GM21381 (cell line): Measurements from ENCODE around the gene PPFIA3.

ENCODE experiments used
- ATAC-seq: cut with Tn5 transposase; IDR thresholded peaks from one replicate; pipeline ENCODE4 v1.9.1; 2021; ENCODE audit warnings: mild to moderate bottlenecking, moderate library complexity; ENCODE audit not compliant: unreplicated experiment

PPFIA3 gene

GRCh38 chr19:49148784-49149651 is 29.7 kb downstream of the PPFIA3 start:
- no peak for ATAC-seq

GRCh38 chr19:49149652-49150105 is 30.3 kb downstream of the PPFIA3 start:
- ATAC-seq: no peak

GRCh38 chr19:49150106-49150943 is 31.0 kb downstream of the PPFIA3 start:
- no peak for ATAC-seq

DNA sequence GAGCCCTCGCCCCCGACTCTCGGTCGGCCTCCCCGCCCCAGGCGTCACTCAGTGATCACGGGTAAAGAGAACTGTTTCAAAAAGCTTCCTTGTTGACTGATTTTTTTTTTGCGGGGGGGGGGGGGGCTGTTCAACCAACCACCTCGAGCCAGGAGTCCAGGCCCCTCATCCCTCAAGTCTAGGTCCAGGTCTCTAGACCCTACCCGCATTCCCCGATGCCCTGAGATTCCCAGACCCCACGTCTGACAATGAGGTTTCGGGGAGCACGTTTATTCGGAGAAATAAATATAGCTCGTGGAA is 31.6 kb downstream of the PPFIA3 start:
- ATAC-seq: no peak

- ATAC-seq: no peak
Measured at GRCh38 chr19:49151267-49152118, 32.1 kb downstream of the PPFIA3 start.

- ATAC-seq: no peak
Measured at GRCh38 chr19:49152119-49152550, 32.8 kb downstream of the PPFIA3 start.

- no peak for ATAC-seq
Measured at GRCh38 chr19:49153167-49153809, 33.9 kb downstream of the PPFIA3 start.

DNA sequence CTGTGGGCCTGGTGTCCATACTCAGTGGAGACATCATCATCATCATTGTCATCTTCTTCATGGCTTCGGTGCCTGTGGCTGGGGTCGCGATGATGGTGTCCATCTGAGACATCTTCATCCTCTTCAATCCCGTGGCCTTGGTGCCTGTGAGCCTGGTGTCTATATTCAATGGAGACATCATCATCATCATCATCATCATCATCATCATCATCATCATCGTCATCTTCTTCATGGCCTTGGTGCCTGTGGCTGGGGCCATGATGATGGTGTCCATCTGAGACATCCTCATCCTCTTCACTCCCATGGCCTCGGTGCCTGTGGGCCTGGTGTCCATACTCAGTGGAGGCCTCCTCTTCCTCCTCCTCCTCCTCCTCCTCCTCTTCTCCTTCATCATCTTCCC is 34.9 kb downstream of the PPFIA3 start:
- ATAC-seq: no peak

DNA sequence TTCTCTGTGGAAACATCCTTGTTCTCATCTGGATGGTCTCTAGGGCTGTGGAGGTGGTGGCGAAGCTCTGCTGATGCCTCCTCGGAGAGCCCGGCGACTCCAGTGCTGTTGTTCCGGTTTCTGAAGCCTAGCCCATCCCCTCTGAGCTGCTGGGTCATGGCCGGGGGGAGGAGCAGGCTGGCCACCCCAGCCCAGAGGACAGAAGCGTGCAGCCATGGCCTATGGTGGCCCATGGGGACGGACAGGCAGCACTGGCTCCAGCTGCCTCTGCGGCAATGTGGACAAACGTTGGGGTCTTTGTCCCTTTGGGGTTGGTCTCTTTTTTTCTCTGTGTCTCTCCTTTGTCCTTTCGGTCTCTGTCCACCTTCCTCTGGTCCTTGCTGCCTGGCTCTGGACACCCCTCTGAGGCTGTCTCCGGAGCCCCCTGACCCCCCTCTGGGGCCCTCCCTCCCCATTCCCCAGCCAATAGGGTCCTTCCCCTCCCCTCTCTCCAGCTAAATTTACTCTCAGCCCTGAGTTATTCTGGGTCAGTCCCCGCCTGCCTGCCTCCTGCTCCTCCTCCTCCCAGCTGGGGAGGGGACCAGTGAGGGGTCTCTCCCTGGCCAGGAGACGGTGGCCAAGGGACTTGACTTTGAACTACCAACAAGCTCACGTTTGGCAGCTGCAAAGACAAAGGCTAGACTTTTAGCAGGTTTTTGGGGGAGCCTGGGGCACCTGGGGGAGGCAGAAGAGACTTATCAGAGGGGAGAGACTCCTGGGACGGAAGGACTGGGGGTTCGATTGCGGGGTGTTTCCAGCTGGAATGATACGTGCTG is 35.9 kb downstream of the PPFIA3 start, which contains the start of gene HRC:
TSS of gene HRC (minus strand) at position 392 of the 815 bp plus-strand sequence. CDS start at position 233, 159 bp downstream.
- ATAC-seq: no peak

GRCh38 chr19:49155820-49156346 is 36.5 kb downstream of the PPFIA3 start:
- ATAC-seq: no peak

GRCh38 chr19:49157445-49158224 is 38.3 kb downstream of the PPFIA3 start, which contains the start of gene TRPM4:
Gene TRPM4 (plus strand): TSS chr19:49157792. CDS start chr19:49157867, 75 bp downstream.
- no peak for ATAC-seq

- ATAC-seq: no peak
Measured at GRCh38 chr19:49160450-49161189, 41.3 kb downstream of the PPFIA3 start.

- ATAC-seq: no peak
Measured at GRCh38 chr19:49161987-49162386, 42.6 kb downstream of the PPFIA3 start.

DNA sequence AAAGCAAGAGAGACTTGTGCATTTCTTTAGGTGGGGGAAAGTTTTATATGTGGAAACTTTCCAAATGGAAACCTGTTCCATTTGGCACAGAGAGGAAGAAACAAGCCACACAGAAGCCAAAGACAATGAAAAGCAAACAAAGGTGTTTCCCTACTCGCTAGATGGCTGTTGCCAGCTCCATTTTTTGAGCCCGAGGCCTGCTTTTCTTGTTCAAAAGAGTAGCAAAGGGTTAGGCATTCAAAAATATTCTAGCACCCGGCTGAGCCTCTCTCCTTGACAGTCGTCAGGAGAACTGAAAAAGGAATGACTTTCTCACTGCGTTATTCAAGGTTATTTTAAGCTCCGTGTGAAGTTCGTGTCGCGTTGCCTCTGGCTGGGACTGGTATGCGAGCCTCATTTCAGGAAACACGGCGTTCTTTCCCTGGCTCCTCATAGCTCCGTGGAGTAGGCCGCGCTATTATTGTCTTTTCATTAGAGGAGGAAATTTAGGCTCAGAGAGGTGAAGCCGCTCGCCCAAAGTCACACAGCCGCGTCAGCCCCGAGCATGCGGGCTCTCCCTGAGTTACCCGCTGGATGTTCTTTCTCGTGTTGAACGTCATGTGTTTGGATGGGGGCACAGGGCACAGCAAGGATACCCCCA is 45.9 kb downstream of the PPFIA3 start:
- ATAC-seq: no peak

DNA sequence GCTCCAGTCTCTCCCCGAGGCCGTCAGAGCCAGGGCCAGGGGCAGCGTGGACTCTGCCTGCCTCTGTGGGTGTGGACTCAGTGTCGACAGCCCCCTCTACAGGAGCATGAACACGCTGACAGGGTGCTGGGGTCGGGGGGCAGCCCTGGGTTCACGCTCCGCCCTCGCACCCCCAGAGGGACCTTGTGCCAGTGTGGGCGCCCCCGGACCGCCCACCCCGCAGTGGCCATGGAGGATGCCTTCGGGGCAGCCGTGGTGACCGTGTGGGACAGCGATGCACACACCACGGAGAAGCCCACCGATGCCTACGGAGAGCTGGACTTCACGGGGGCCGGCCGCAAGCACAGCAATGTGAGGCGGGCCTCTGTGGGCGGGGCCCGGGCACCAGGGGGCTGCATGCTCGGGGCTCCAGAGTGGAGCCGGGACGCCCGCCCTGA is 46.5 kb downstream of the PPFIA3 start:
- ATAC-seq: no peak

GRCh38 chr19:49167857-49168409 is 48.6 kb downstream of the PPFIA3 start:
- ATAC-seq: no peak

GRCh38 chr19:49168421-49168820 is 49.1 kb downstream of the PPFIA3 start:
- no peak for ATAC-seq
